Activated CD4-positive, CD25-positive, alpha-beta regulatory T cell treated with anti-CD3 and anti-CD28 coated beads, Interleukin-2, amount 50 U/mL, for 16 hours (primary cell): Measurements from ENCODE around the gene ERGIC1.
"Not testable (repeated sequence)": the region's sequence is repeated elsewhere in the genome, so short reads cannot be mapped to it uniquely, and the experiment has no call there.

Experiments used
- DNase-seq: peaks from one replicate; pipeline ENCODE4 v3.0.0-alpha.2; 2020; ENCODE audit warnings: low read depth, low spot score

Gene ERGIC1

DNA sequence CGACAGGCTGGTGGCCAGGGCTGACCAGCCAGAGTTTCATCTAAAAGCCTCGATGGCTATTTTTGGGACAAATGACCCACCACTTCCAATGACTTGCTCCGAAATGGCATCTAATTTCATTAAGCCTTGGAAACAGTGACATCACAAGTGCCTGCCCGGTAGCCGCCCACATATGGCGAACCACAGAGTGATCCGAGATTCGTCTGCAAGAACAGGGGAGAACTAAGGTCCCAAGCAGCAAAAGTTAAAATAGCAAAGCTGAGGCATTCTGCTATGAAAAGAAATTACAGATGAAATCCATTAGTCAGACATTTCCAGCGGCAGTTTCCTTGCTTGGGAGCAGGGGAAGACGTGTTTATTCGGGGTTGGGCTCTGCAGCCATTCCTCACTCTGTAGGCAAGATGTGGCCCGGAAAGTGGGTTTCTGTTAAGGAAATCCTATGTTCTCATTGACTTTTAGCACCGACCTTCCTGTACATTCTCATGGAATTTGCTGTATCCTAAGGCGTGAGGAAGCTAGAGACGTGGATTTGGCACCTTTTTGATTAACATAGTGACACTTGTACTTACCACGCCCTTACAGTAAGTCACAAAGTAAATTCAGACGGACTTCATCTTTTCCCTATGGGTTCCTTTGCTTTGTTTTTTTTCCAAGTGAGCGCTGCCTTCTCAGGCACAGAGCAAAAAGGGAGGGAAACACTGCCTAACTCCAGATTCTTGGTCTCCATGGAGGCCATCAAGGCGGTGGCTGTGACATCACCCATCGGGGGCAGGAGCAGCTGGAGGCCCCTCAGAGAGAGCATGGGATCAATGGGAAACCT lies 45.1 kb downstream of the ERGIC1 start:
- no peak for DNase-seq

DNA sequence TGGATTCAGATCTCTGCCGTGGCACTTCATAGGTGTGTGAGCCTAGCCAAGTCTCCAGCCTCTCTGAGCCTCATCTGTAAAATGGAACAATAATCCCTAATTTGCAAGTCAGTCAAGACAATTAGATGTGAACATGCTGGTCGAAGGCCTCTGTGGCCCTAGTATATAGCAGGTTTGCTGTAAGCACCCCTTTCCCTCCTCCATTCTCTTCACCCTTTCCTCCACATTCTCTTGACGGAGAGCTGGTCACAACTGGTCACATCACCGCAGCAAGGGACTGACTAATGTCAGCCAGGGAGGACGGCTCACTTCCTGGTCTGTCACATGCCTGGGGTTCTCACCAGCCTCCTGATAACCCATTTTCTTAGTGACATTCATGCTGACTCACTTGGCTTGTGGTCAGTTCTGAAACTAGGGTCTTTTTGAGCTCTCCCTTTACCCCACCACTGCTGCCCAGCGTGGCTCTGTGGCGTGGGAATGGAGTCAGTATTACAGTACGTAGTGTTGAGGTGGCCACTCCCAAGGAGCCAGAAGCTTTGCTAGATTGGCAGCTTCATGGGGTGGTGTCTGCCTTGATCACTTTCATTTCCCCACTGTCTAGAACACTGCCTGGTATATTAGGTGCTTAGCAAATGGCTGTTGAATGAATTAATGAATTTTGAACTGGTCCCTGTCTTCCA lies 47.8 kb downstream of the ERGIC1 start:
- no peak for DNase-seq

DNA sequence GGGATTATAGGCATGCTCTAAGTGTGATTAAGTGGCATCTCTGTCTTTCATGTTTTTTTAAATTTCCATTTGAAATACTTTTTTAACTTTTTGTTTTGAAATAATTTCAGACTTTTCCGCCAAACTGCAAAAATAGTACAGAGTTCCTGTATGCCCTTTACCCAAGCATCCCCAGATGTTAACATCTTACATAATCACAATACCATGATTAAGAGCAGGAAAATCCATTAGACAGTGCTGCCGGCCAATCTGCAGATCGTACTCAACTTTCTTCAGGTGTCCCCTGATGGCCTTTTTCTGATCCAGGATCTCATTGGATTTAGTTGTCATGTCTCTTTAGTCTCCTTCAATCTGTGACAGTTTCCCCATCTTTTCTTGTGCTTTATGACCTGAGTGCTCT lies 49.0 kb downstream of the ERGIC1 start:
- DNase-seq = no peak

DNA sequence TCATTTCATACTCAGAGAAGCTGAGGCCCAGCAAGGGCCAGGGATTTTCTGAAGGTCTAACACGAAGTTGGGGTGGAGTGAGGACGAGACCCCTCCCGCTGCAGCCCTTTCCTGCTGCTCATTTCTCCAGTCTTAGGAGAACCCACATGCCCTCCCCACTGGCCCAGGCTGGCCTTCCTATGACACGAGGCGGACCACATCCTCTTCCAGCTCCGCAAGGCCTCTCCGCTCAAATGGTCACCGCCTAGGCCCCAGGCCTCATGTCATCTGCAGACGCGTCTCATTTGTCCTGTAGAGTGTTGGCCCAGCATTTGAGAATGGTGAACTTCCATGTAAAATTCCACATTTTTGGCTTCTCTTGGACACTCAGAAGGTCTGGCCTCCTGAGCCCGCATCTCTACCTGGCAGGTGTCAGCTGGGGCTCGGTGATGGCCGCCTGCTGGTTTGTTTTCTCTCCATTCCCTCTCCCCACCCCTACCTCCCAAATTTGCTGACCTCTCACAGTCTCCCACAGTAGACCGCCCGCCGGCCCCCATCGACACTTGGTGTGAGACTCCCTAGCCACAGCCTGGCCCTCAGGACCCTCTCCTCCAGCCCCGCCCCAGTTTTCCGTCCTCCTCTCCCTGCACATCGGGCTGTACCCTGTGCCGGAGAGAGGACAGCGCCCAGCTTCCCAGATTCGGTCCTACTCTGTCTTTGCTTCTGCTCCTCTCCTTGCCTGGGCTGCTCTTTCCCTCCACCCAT lies 51.7 kb downstream of the ERGIC1 start:
- DNase-seq = no peak

DNA sequence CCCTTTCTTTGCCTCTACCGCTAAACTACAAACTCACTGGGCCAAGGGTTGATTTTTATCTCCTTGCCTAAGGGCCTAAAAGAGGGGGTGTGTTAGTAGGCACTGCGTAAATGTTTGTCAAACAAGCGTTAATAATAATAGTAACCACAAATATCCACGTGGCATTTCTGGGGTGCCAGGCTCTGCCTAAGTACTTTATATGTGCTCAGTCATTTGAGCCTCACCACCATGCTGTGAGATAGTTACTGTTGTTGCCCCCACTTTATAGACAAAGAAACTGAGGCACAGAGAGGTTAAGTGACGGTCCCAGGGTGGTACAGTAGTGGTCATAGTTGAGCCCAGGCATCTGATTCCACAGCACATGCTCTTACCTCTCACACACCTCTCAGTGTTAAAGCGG lies 52.4 kb downstream of the ERGIC1 start:
- DNase-seq = no peak

DNA sequence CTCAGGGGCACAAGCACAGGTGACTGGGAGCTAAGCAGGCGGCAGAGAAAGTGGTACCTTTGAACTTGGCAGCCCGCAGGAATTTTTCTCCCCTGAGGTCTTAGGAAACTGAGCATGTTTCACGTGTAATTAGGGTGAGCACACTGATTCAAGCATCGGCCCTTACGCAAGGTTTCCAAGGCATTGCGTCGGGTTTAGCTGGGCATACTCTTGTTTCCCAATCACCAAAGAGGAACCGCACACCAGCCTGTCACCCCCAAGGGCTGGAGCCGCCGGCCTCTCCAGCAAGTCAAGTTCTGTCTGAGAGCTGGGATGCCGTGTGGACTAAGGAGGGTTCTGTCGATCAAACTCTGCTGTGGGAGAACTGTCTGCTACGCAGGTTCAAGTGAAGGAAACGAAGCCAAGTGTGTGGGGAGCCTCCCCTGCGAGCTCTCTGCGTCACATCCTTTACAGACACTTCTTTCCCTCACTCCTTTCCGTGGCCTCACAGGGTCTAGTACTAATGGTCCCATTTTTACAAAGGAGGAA lies 53.0 kb downstream of the ERGIC1 start:
- DNase-seq = no peak

DNA sequence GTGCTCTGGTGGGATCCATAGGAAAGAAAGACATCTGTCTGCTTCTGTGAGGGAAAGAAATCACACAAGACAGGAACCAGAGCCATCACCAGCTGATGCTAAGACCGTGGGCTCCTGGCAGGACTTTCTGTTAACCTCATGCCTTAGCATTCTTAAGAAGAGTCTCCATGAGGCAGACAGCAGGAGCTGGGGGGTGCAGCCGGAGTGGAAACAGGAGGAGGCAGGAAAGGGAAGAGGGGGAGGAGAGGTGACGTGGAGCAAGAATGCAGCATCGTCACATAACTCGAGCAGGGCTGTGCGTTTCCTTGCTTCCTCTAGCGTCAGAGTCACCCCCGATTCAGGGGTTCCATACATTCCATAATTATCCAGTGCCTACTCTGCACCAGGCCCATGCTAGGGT lies 53.6 kb downstream of the ERGIC1 start:
- no peak for DNase-seq

DNA sequence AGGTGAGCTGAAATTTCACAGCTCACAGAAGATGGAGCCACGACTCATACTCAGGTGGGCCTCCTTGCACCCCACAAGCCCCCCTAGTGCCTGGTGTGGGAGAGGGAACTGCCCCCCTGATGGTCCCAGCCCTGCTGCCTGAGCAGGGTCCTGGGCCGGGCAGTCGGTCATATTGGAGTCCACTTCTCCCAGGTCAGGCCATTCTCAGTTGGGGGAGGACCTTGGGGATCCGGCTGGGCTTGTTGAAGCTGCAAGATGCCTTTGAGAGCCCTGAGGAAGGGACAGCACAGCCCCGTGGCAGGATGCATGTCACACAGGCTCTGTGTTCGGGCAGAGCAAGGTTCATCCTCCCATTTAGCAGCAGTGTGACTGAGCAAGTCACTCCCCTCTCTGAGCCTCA lies 56.6 kb downstream of the ERGIC1 start:
- no peak for DNase-seq

DNA sequence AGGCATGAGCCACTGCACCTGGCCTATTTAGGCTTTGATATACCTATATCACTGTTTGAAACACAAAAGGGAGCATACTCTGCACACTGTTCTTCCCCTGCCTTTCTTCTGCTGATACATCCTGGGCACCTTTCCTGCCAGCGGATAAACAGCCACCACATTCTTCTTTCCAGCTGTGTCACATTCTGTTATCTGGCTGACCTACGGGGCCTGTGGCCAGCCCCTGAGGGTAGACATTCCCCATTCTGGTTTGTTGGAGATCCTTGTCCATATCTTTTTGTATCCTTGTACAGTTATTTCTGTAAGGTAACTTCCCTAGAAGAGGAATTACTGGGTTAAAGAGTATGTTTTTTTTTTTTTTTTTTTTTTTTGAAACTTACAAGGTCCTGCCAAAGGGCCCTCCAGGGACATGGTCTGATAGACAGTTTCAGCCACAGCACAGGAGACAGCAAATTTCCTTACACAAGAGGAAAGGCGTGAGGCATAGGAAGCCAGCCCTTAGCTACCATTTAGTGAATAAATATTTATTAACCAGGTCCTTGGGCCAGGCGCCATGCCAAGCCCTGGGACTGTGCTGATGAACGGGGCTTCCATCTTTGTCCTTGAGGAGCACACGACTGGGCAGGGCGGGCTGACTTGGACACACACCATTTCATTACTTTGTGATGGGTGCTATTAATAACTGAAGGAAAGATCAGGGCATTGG lies 57.8 kb downstream of the ERGIC1 start:
- no peak for DNase-seq

DNA sequence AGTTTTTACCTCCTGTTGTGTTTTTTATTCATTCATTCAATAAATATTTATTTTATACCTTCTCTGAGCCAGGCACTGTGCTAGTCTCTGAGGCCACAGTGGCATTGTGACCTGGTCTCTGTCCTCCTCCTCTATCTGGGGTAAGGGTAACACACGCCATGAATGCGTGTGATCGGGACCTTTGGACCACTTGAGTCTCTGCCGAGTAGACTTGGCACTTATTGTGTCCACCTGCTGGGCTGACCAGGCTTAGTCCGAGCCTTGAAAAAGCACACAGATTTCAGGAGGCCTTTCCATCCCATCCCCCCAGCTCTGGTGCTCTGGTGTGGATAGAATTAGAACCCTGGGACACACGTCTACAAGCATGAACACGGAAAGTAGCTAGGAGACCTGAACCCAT lies 58.7 kb downstream of the ERGIC1 start:
- DNase-seq = no peak

DNA sequence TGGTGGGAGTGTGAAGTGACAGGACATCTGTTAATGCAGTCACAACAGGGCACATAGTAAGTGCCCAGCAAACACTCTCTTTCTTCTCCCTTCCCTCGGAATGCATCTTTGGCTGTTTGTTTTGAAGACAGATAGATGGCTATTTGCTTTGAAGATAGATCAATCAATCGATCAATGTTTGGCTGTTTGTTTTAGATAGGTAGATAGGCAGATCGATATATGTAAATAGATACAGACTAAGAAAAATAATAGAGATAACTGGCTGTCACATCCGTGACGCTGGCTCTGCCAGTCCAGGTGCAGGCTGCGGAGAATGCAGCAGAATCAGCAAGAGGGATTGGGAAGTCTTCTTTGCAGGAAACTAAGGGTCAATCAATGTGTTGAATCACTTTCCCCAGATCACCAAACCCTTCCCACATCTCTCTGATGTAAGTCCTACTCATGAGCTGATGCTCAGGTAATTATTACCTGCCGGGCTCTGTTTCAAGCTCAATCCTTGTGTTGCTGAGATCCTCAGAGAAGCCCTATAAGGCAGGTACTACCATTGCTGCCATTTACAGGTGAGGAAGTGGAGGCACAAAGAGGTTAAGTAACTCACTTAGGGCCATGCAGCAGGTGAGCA lies 60.8 kb downstream of the ERGIC1 start:
- DNase-seq = no peak

DNA sequence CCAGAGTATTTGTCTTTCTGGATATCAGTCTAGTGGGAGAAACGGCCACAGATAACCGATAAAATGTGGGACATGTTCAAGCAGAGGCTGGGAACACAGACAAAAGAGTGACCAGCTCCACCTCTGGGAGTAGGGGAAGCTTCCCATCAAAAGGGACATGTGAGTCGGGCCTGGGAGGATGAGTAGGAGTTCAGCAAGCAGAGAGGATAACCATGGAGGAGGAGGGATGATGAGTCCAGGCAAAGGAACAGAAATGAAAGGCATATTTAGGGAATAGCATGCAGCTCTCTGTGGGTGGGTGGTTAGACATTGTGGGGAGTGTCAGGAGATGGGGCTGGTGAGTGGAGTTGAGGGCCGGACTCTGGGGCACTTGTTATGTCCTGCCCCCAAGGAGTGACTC lies 61.5 kb downstream of the ERGIC1 start:
- no peak for DNase-seq

DNA sequence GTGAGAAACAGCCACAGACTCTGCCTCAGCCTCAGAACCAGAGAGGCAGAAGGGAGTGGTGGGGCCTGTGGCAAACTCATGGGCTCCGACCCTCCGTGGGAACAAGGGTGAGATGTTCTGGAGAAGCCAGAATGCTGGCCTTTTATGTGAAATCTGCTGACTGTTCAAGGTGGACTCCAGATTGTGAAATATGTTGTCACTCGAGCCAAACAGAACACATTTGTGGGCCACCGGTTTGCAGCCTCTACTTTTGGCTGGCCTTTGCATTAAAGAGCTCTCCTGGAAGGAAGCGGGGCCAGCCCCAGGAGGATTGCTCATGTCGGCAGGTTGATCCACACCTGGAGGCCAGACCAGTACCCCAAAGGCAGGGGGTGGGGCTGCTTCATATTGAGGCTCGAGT lies 62.4 kb downstream of the ERGIC1 start:
- DNase-seq = no peak

DNA sequence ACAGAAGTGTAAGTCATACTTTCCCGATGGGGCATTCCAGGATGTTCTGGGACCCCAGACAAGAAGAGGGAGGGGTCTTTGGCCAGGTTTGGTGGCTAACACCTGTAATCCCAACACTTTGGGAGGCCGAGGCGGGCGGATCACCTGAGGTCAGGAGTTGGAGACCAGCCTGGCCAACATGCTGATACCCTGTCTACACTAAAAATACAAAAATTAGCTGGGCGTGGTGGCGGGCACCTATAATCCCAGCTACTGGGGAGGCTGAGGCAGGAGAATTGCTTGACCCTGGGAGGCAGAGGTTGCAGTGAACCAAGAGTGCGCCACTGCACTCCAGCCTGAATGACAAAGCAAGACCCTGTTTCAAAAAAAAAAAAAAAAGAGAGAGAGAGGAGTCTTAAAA lies 63.0 kb downstream of the ERGIC1 start:
- not testable (repeated sequence) for DNase-seq

DNA sequence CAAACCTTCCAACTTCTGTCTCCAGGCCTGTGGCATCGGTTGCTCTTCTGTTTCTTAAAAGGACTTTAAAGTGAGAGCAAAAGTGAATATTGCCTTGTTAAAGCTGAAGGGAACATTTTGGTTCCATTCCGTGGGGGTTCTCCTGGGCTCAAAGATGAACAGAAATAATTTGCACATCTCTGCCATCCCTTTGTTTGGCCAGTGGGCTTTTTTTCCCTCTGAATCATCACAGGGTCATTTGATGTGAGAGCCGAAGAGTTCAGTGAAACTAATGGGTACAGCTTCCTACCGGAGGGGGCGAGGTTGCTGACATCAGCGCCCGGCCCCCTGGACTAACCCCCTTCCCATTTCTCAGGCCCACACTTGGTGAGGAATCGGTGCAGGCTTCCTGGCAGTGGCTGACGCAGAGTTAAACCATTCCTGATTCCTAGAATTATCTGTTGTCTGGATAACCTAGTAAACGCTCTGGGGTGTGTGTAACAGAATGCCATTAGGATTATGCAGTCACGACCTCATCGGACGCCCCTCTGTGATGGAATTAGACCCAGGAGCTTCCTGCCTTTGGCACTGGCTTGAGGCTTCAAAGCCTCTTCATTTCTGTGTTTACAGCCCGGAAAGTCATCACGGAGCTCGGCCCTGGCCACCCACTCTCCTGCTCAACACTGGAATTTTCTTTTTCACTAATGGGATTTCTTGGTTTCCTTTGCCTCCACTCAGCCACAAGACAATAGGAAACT lies 63.6 kb downstream of the ERGIC1 start:
- DNase-seq = no peak

DNA sequence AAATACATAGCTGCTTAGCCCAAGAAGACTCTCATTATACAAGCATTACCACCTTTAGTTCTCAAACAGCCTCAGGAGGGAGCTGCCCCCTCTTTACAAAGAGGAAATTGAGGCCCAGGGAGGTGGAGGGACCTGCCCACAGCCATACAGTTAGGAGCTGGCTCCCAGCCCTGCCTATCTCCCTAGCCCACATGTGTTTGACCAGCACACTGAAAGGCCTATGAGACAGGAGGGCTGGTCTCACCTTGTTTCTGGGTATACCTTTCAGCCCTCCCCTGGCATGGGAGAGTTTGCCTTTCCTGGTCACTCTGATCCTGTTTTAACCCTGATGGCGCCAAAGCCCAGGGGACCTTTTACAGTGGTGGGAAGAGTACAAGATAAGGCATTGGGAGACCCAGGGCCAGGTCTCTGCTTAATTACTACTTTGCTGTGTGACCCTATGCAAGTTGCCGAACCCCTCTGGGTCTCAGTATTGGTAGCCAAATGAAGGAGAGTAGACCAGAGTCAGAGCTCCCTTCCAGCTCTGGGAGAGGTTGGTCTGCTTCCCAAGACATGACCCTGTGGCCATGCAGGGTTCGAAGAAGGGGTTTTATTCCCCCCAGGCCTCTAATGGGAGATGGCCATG lies 64.3 kb downstream of the ERGIC1 start:
- DNase-seq = no peak

DNA sequence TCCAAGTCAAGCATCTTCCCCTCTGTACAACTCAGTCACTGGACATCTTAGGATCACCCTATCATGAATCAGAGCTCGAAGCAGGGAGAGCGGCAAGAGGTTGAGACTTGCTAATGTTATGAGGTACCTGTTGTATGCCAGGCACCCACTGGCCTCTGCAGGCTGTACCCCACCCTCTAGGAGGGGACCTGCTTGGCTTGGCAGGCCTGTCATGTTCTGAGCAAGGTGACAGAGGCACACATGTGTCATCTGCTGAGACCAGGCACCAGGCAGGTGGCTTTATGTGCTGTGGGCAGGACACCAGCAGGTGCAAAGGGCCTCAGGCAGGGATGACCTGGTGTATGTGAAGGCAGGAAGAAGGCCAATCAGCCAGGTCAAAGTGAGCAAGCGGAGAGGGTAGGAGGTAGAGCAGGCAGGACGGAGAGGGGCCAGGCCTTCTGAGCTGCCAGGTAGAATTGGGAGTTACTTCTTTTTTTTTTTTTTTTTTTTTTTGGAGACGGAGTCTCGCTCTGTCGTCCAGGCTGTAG lies 64.9 kb downstream of the ERGIC1 start:
- no peak for DNase-seq

DNA sequence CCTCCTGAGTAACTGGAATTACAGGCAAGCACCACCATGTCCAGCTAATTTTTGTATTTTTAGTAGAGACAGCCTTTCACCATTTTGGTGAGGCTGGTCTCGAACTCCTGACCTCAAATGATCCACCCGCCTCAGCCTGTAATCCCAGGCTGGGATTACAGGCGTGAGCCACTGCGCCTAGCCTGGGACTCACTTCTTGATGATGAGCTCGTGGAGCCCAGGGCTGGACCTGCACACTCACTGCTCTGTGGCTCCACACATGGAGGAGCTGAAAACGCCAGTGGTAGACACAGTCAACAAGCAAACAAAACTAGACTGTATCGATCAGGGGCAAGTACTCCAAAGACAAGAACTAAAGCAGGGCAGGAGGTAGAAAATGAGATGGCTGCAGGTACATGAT lies 65.4 kb downstream of the ERGIC1 start:
- no peak for DNase-seq

DNA sequence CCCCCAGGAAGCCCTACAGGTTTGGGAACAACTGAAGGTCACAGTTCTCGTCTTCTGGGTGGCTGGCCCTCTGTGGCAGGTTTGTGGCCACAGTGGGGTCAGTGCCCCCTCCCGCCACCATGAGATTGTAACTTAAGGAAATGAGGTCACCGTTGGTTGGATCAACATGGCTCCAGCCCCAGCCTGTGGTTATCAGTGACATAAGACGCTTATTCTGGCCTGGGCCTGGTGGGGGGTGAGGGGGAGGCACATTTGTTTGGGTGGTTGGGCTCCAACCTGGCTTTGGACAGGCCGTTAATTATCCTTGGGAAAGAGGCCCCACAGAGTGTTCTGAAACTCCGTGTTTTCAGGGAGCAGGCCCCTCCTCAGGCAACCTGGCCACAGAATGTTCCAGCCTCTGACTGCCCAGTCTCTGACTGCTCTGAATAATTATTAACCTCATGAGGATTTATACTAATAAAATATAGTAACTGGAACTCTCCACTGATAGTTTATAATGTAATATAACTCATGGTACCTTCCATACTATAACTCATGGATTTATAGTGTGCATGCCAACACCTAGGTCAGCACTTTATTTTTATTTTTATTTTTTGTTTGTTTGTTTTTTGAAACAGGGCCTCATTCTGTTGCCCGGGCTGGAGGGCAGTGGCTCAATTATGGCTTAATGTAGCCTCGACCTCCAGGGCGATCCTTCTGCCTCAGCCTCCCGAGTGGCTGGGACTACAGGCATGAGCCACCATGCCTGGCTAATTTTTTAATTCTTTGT lies 67.1 kb downstream of the ERGIC1 start:
- no peak for DNase-seq
